Activated CD8-positive, alpha-beta memory T cell treated with anti-CD3 and anti-CD28 coated beads, Interleukin-2, amount 50 U/mL, for 24 hours (primary cell): Measurements from ENCODE around the gene CMIP.

Experiments used
- DNase-seq: peaks from one replicate; pipeline ENCODE4 v3.0.0-alpha.2; 2020; ENCODE audit errors: extremely low read depth

CMIP gene

GRCh38 chr16:81637336-81638235, 193.0 kb downstream of the CMIP start:
- DNase-seq = no peak

GRCh38 chr16:81638286-81638945, 193.8 kb downstream of the CMIP start:
- no peak for DNase-seq

- no peak for DNase-seq
Observed at GRCh38 chr16:81639348-81639747, 194.7 kb downstream of the CMIP start.

GRCh38 chr16:81639931-81640680, 195.5 kb downstream of the CMIP start:
- no peak for DNase-seq

GRCh38 chr16:81640681-81641070, 196.1 kb downstream of the CMIP start:
- DNase-seq = no peak

- DNase-seq = no peak
Observed at GRCh38 chr16:81641395-81642106, 196.9 kb downstream of the CMIP start.

- DNase-seq = no peak
Observed at GRCh38 chr16:81642107-81642436, 197.5 kb downstream of the CMIP start.

GRCh38 chr16:81642943-81643342, 198.3 kb downstream of the CMIP start:
- no peak for DNase-seq

GRCh38 chr16:81645266-81645694, 200.7 kb downstream of the CMIP start:
- DNase-seq = no peak

GRCh38 chr16:81645925-81646324, 201.3 kb downstream of the CMIP start:
- DNase-seq = no peak

GRCh38 chr16:81646561-81646960, 202.0 kb downstream of the CMIP start:
- no peak for DNase-seq

- no peak for DNase-seq
Observed at GRCh38 chr16:81647527-81647926, 202.9 kb downstream of the CMIP start.

GRCh38 chr16:81649561-81650184, 205.1 kb downstream of the CMIP start:
- no peak for DNase-seq

- DNase-seq = no peak
Observed at GRCh38 chr16:81650281-81650680, 205.7 kb downstream of the CMIP start.

- no peak for DNase-seq
Observed at GRCh38 chr16:81650982-81651562, 206.5 kb downstream of the CMIP start.

- DNase-seq = no peak
Observed at GRCh38 chr16:81651758-81652718, 207.4 kb downstream of the CMIP start.

- no peak for DNase-seq
Observed at GRCh38 chr16:81652798-81653505, 208.3 kb downstream of the CMIP start.

- DNase-seq = no peak
Observed at GRCh38 chr16:81654346-81654745, 209.7 kb downstream of the CMIP start.

- no peak for DNase-seq
Observed at GRCh38 chr16:81655469-81656162, 211.0 kb downstream of the CMIP start.
